ENCODE data around the gene FOXI2.

Gene FOXI2

GRCh38 chr10:127762925-127763324 lies 25.9 kb downstream of the FOXI2 start:
- no peak for TF ChIP-seq CTCF (IDR thresholded peaks at IDR 0.05; ENCODE audit: insufficient read depth, low read length, poor library complexity, severe bottlenecking)
- DNase-seq (ENCODE audit: extremely low read depth, insufficient read length) = no peak
- no peak overlapping the region for H3K4me3 ChIP-seq (replicated peaks; ENCODE audit: low read depth, low read length)
- H3K36me3 ChIP-seq (ENCODE audit: control insufficient read depth, insufficient read depth, low read length) = no peaks in the 10 kb centered on the region
- H3K27me3 ChIP-seq (replicated peaks; ENCODE audit: control insufficient read depth, insufficient read depth, low read length) = no peaks in the 10 kb centered on the region

- H3K36me3 ChIP-seq (ENCODE audit: control insufficient read depth, insufficient read depth, low read length) = no peaks in the 10 kb centered on the region
- H3K27me3 ChIP-seq (replicated peaks; ENCODE audit: control insufficient read depth, insufficient read depth, low read length) = no peaks in the 10 kb centered on the region
- no peak for TF ChIP-seq CTCF (IDR thresholded peaks at IDR 0.05; ENCODE audit: insufficient read depth, low read length, poor library complexity, severe bottlenecking)
- H3K4me3 ChIP-seq (replicated peaks; ENCODE audit: low read depth, low read length) = no peak overlapping the region
- DNase-seq (ENCODE audit: extremely low read depth, insufficient read length) = no peak
Measured at GRCh38 chr10:127774766-127775559, 38.0 kb downstream of the FOXI2 start.

GRCh38 chr10:127776816-127777215 lies 39.8 kb downstream of the FOXI2 start:
- TF ChIP-seq CTCF (IDR thresholded peaks at IDR 0.05; ENCODE audit: insufficient read depth, low read length, poor library complexity, severe bottlenecking) = no peak
- Histone ChIP-seq H3K27me3 (replicated peaks; ENCODE audit: control insufficient read depth, insufficient read depth, low read length) (no peaks in the 10 kb centered on the region), H3K4me3 (replicated peaks; ENCODE audit: low read depth, low read length) (no peak overlapping the region), H3K36me3 (ENCODE audit: control insufficient read depth, insufficient read depth, low read length) (no peaks in the 10 kb centered on the region)
- no peak for DNase-seq (ENCODE audit: extremely low read depth, insufficient read length)

GRCh38 chr10:127781412-127781811 lies 44.4 kb downstream of the FOXI2 start:
- no peak for DNase-seq (ENCODE audit: extremely low read depth, insufficient read length)
- no peak for TF ChIP-seq CTCF (IDR thresholded peaks at IDR 0.05; ENCODE audit: insufficient read depth, low read length, poor library complexity, severe bottlenecking)
- no peaks in the 10 kb centered on the region for H3K27me3 ChIP-seq (replicated peaks; ENCODE audit: control insufficient read depth, insufficient read depth, low read length)

GRCh38 chr10:127787873-127788272 lies 50.9 kb downstream of the FOXI2 start:
- Histone ChIP-seq H3K36me3 (ENCODE audit: control insufficient read depth, insufficient read depth, low read length) (no peaks in the 10 kb centered on the region), H3K4me3 (replicated peaks; ENCODE audit: low read depth, low read length) (no peak overlapping the region), H3K27me3 (replicated peaks; ENCODE audit: control insufficient read depth, insufficient read depth, low read length) (peaks cover 2% of the 10 kb centered on the region; the same call in 1 of the 2 replicates)
- no peak for DNase-seq (ENCODE audit: extremely low read depth, insufficient read length)
- TF ChIP-seq CTCF (IDR thresholded peaks at IDR 0.05; ENCODE audit: insufficient read depth, low read length, poor library complexity, severe bottlenecking) = no peak

More at GRCh38 chr10:127781412-127781811, 44.4 kb downstream of the FOXI2 start:
- H3K36me3 ChIP-seq (ENCODE audit: control insufficient read depth, insufficient read depth, low read length) = no peaks in the 10 kb centered on the region
- no peak overlapping the region for H3K4me3 ChIP-seq (replicated peaks; ENCODE audit: low read depth, low read length)
